D721Med (cell line): ENCODE measurements around the gene USP8.
"Not testable (repeated sequence)": the region's sequence is repeated elsewhere in the genome, so short reads cannot be mapped to it uniquely, and the experiment has no call there.

Experiments
- DNase-seq: peaks from one replicate; pipeline ENCODE4 v3.0.0; 2011; ENCODE audit warnings: low spot score; ENCODE audit not compliant: insufficient read length
- FAIRE-seq: peaks from 2 replicates; lab custom pipeline; 2011; peaks lifted over from hg19 to GRCh38; lab: Jason Lieb, UNC
- CTCF ChIP-seq: IDR thresholded peaks from 2 replicates; pipeline ENCODE4 v1.5.1; 2012; ENCODE audit warnings: mild to moderate bottlenecking, control low read depth; ENCODE audit not compliant: insufficient read depth; ENCODE audit errors: missing control alignments

The USP8 gene

GRCh38 chr15:50425219-50425618 lies 1.0 kb downstream of the USP8 start:
- no peak for DNase-seq
- no peak for TF ChIP-seq CTCF

GRCh38 chr15:50425678-50426246 lies 1.6 kb downstream of the USP8 start:
- FAIRE-seq, DNase-seq: not testable (repeated sequence)

More at GRCh38 chr15:50425219-50425618, 1.0 kb downstream of the USP8 start:
- FAIRE-seq: no peak

GRCh38 chr15:50426428-50426827 lies 2.2 kb downstream of the USP8 start:
- FAIRE-seq (no peak), DNase-seq (no peak)
- TF ChIP-seq CTCF: no peak

- no peak for TF ChIP-seq CTCF
- FAIRE-seq: no peak
- DNase-seq: no peak
These were observed 7.0 kb downstream of the USP8 start for GRCh38 chr15:50431204-50431603.

- DNase-seq: no peak
- no peak for TF ChIP-seq CTCF
- no peak for FAIRE-seq
These were observed 8.0 kb downstream of the USP8 start for GRCh38 chr15:50432230-50432629.

GRCh38 chr15:50435772-50436171 lies 11.6 kb downstream of the USP8 start:
- TF ChIP-seq CTCF: no peak
- DNase-seq (no peak), FAIRE-seq (no peak)

- no peak for FAIRE-seq
- TF ChIP-seq CTCF: no peak
- DNase-seq: no peak
These were observed 14.0 kb downstream of the USP8 start for GRCh38 chr15:50438251-50438650.

GRCh38 chr15:50440932-50441331 lies 16.7 kb downstream of the USP8 start:
- no peak for TF ChIP-seq CTCF
- DNase-seq (no peak), FAIRE-seq (no peak)
